TTC549 (cell line): ENCODE measurements around the gene DIP2B.
"Not testable (repeated sequence)": the region's sequence is repeated elsewhere in the genome, so short reads cannot be mapped to it uniquely, and the experiment has no call there.

ENCODE experiments used
- FAIRE-seq: peaks from 2 replicates; lab custom pipeline; 2012; peaks lifted over from hg19 to GRCh38; lab: Jason Lieb, UNC

DIP2B gene

DNA sequence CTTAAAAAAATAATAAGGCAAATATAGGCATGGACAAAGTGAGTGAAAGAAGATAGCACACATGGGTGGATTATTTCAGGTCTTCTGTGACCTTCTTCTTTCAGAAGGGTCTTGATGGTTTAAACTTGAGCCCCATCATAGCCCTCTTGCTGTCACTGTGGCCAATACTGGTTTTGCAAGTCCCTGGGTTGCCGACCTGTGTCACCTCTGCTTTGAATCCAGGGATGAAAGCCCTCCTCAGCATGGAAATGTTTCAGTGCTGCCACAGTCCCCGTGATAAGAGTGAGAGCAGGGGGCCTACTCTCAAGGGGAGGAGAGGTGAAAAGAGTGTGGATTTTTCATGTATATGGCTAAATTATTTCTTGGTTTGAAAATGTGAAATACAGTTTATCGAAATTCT, 228.9 kb downstream of the DIP2B start:
- FAIRE-seq: no peak

GRCh38 chr12:50734409-50735263, 229.9 kb downstream of the DIP2B start:
- FAIRE-seq: no peak

GRCh38 chr12:50739611-50740010, 234.8 kb downstream of the DIP2B start:
- no peak for FAIRE-seq

DNA sequence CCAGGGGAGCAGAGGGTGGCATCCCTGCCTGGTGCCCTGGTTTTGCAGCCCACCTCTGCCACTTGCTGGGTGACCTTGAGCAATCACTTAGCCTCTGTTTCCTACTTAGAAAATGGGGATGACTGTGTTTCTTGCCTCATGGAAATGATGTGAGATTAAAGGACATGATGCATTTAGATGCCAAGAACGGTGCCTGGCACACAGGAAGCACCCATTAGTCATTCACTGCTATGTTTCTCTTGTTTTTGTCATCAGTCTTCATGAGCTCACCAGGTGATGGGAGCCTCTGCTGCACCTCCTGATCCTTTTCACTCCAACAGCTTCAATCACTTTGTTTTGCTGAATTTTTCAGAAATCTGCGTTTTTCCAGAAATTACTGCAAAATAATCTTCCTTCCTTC, 235.5 kb downstream of the DIP2B start:
- no peak for FAIRE-seq

DNA sequence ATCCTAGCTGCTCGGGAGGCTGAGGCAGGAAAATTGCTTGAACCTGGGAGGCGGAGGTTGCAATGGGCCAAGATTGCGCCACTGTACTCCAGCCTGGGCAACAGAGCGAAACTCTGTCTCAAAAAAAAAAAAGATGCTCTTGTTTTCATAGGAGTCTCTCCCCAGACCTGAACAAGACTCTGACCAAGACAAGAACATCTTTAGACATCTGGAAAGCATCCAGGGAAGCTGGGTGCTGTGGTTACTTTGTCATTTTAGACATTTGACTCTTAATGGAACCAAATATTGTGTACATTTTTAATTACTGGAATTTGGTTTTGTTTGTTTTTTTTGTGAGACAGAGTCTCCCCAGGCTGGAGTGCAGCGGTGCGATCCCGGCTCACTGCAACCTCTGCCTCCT, 238.0 kb downstream of the DIP2B start:
- no peak for FAIRE-seq

GRCh38 chr12:50745861-50746260, 241.1 kb downstream of the DIP2B start:
- no peak for FAIRE-seq

GRCh38 chr12:50746431-50746830, 241.6 kb downstream of the DIP2B start:
- no peak for FAIRE-seq

- no peak for FAIRE-seq
These were observed 243.0 kb downstream of the DIP2B start for GRCh38 chr12:50747817-50748216.

GRCh38 chr12:50749459-50749882, 244.7 kb downstream of the DIP2B start:
- FAIRE-seq: no peak

GRCh38 chr12:50750366-50750765, 245.6 kb downstream of the DIP2B start:
- FAIRE-seq: no peak

- FAIRE-seq: no peak
These were observed 247.3 kb downstream of the DIP2B start for GRCh38 chr12:50751948-50752721.

DNA sequence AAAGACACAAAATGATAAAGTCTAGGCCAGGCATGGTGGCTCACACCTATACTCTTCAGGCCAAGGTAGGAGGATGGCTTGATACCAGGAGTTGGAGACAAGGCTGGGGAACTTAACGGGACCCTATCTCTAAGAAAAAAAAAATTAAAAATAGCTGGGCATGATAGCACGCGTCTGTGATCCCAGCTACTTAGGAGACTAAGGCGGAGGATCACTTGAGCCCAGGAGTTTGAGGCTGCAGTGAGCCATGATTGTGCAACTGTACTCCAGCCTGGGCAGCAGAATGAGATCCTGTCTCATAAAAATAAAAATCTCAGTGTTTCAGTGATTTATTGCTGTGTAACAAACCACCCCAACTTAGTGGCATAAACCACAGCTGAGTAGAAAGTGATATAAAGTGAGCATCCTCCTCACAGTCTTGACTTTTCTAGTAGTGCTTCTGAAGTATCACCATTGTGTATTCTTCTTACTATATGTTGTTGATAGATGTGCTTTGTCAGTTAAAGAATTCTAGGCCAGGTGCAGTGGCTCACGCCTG, 248.5 kb downstream of the DIP2B start:
- FAIRE-seq: no peak

DNA sequence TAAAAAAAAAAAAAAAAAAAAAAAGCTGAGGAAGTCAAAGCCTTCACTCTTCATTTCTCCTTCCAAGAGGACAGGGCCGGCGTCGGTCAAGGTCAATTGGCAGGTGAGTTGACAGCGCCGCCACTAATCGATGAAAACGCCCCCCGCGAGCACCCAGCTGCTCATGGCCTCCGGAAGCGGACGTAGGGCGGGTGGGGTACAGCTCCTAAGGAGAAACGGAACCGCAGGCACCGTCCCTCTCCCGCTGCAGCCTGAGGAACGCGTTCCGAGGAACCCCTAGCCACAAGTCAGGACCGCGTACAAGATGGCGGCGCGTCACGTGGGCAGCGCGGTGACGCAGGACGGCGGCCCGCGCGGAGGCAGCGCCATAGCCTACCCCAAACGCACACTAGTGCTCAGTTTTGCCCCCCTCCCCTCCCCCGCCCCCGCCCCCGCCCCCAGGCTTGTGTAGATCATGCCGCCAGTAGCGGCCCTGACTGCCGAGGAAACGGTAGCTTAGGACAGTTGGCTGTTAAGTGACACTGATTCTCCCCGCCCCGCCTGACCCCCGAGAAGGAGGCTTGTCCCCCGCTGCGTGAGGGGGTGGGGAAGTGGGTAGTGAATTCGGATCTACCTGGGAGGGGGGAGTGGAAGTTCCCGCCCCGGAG, 259.0 kb downstream of the DIP2B start, which contains the start of gene ATF1:
ATF1 (plus strand) TSS at position 463 of the 647 bp plus-strand sequence. CDS start 16,045 bp downstream, outside the sequence.
- no peak for FAIRE-seq

- FAIRE-seq: no peak
These were observed 259.7 kb downstream of the DIP2B start for GRCh38 chr12:50764286-50765094.

GRCh38 chr12:50765095-50765911, 260.5 kb downstream of the DIP2B start:
- FAIRE-seq: no peak

DNA sequence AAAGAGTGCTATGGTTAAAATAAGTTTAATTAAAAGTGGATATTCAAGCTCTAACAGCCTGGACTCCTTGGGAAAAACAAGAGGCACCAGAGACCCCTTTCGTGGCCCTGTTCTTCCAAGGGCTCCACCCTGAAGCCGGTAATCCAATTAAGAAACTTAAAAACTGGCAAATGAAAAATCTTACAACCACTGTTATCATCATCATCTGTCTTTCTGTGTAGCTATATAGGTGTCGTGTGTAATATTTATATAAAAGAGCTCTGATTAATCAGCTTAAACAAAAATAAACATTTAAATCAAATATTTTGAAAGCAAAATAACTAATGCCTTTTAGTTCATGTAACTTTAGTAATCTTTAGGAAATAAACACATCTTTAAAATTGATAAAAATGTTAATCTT, 263.6 kb downstream of the DIP2B start:
- FAIRE-seq: no peak

DNA sequence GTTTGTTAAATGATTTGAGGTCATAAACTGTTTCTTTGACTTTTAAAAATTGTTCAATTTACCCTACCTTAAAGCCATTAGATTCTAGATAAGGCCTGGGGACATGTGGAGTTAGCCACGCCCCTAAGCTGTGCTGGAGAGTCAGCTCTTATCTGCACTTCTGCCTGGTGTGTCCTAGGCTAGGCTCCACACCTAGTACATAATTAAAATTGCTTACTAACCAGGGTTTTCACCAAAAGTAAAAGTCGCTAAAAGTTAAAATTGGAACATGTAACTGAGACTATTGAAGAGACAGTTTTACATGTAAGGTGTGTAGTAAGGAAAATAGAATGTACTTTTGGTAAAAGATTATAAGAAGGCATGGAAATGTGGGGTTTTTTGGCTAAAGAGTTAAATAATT, 264.0 kb downstream of the DIP2B start:
- not testable (repeated sequence) for FAIRE-seq

DNA sequence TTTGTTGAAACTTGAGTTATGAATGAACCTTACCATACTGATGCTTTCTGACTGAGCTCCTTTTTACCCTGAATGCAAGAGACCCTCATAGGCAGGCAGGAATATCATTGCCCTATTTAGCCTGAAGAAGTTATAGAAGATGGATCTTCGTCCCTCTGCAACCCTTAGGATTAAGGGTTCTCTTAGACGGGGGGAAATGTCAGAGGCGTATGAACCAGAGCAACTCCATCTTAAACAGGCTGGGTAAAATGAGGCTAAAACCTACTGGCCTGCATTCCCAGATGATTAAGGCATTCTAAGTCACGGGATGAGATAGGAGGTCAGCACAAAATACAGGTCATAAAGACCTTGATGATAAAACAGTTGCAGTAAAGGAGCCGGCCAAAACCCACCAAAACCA, 266.6 kb downstream of the DIP2B start:
- FAIRE-seq: no peak

DNA sequence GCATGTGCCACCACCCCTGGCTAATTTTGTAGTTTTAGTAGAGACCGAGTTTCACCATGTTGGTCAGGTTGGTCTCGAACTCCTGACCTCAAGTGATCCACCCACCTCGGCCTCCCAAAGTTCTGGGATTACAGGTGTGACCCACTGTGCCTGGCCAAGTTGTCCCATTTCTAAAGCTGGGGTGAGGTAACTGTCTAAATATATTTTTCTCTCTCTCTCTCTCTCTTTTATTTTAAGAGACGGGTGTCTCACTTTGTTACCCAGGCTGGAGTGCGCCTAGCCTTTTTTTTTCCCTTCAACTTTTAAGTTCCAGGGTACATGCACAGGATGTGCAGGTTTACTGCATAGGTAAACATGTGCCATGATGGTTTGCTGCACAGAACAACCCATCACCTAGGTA, 267.7 kb downstream of the DIP2B start:
- FAIRE-seq: no peak

DNA sequence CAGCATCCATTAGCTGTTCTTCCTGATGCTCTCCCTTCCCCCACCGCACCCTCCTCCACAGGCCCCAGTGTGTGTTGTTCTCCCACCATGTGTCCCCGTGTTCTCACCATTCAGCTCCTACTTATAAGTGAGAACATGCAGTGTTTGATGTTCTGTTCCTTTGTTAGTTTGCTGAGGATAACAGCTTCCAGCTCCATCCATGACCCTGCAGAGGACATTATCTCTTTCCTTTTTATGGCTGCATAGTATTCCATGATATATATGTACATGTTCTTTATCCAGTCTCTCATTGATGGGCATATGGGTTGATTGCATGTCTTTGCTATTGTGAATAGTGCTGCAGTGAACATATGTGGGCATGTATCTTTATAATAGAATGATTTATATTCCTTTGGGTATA, 268.1 kb downstream of the DIP2B start:
- FAIRE-seq: no peak

GRCh38 chr12:50775251-50775650, 270.5 kb downstream of the DIP2B start:
- no peak for FAIRE-seq
